HUES64 (cell line): ENCODE results near the gene ZBTB42.

Source experiments
- H3K27ac ChIP-seq: 2 replicates; pipeline ENCODE4 v1.7.0; 2013; ENCODE audit warnings: low read depth, low read length, inconsistent platforms
- H3K27me3 ChIP-seq: 2 replicates; pipeline ENCODE4 v1.6.1; 2013; ENCODE audit warnings: mild to moderate bottlenecking, low read length; ENCODE audit not compliant: insufficient read depth
- H3K36me3 ChIP-seq: 2 replicates; pipeline ENCODE4 v1.6.1; 2013; ENCODE audit warnings: mild to moderate bottlenecking, low read length; ENCODE audit not compliant: insufficient read depth
- H3K4me1 ChIP-seq: 2 replicates; pipeline ENCODE4 v1.6.1; 2013; ENCODE audit warnings: mild to moderate bottlenecking, low read length, moderate library complexity; ENCODE audit not compliant: insufficient read depth
- H3K4me3 ChIP-seq: 2 replicates; pipeline ENCODE4 v1.5.1; 2013; ENCODE audit warnings: mild to moderate bottlenecking, low read length, moderate library complexity
- H3K9ac ChIP-seq: 2 replicates; pipeline ENCODE4 v1.6.1; 2013; ENCODE audit warnings: mild to moderate bottlenecking, low read depth, low read length
- H3K9me3 ChIP-seq: 2 replicates; pipeline ENCODE4 v1.6.1; 2013; ENCODE audit warnings: low read depth, low read length; ENCODE audit not compliant: insufficient read depth
- WGBS: fragments of 150-250, 120-280 bp; methylation state at CpG from one replicate; pipeline ENCODE4 v1.1.7; 2013; ENCODE audit warnings: missing lambda C conversion rate; 5-methylcytosine and 5-hydroxymethylcytosine counted together

ZBTB42 gene

DNA sequence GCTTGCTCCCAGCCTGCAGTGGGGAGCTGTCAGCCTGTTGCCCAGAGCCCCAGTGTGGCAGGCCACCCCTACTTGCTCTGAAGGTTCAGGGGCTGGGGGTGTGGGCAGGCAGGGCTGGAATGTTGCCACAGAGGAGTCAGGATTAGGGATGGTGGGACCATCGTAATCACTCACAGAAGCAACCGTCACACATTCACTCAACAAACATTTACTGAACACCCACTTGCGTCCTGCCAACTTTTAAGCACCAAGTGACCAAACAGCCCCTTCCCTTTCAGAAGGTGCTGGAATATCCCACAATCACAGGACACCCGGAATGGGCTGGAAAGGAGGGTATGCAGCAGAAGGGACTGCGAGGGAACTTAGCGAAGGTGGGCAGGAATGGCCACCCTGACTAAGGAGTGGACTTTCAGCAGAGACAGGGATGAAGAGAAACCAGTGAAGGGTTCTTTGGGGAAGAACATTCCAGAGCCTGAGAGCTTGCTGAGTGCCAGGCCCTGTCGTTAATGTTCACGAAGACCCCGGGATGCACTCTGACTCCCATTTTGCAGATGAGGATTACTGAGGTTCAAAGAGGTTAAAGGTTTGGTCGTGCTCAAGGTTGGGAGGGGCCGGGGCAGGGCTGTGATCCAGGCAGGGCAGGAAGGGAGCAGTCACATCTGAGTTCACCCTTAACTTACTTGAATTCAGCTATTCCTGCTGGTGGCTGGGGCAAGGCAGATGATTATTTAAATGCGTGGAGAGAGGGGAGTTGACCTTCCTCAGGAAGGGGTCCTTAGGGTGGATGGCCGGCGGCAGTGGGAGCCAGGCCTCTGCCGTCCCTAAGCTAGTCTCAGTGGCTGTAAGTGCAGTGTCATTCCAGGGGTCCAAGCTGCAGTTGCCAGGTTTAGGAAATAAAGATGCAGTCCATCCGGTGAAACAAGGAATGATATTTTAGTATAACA is 2.3 kb upstream of the ZBTB42 start:
- no peaks in the 10 kb centered on the region for H3K36me3 ChIP-seq
- 67% methylated on average over 16 of the region's 16 CpGs for WGBS
- H3K27me3 ChIP-seq = peaks cover 72% of the 10 kb centered on the region
- no peak overlapping the region for H3K27ac ChIP-seq
- H3K4me3 ChIP-seq = no peak overlapping the region; the same call in 1 of the 2 replicates
- H3K9ac ChIP-seq = no peak overlapping the region
- H3K9me3 ChIP-seq = no peaks in the 10 kb centered on the region
- peaks cover 29% of the 10 kb centered on the region for H3K4me1 ChIP-seq

DNA sequence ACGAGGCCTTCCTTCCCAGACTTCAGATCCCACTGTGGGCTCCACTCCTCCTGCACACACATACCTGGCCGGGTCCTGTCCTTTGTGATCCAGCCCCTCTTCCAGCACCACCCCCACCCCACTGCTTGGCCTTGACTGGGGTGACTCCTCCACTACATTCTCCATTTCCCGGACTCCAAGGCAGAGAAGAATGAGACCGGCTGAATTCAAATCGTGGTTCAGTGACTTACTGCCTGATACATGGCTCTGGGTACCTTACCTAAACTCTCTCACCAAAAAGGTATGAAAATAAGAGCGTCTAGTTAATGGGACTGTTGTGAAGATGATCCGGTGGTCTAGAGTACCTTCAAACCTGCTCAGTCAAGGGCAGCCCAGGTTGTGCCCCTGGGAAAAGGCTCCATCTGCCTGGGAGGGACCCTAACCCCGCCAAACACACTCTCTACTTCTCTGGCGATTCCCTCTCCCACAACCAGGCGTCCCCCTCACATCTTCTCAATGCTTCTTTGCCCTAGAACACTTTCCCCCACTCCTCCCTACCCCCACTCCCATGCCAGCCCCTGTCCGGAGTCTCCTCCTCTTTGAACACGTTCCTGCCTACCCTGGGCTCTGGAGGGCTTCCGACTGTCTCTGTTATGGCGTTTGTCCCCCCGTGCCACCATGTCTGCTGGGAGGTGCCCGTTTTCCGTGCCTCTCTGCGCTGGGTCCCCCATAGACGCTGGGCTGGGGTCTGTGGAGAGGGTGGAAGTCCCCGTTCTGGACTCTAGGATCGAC is 1.5 kb upstream of the ZBTB42 start:
- WGBS = 10% methylated on average over 20 of the region's 21 CpGs
- peaks cover 68% of the 10 kb centered on the region for H3K27me3 ChIP-seq
- no peaks in the 10 kb centered on the region for H3K9me3 ChIP-seq
- H3K27ac ChIP-seq = peak overlapping the region; percentile 68; the same call in 1 of the 2 replicates
- H3K9ac ChIP-seq = peak overlapping the region; percentile 73
- H3K4me1 ChIP-seq = peaks cover 22% of the 10 kb centered on the region
- peak overlapping the region; percentile 75 for H3K4me3 ChIP-seq
- H3K36me3 ChIP-seq = no peaks in the 10 kb centered on the region

DNA sequence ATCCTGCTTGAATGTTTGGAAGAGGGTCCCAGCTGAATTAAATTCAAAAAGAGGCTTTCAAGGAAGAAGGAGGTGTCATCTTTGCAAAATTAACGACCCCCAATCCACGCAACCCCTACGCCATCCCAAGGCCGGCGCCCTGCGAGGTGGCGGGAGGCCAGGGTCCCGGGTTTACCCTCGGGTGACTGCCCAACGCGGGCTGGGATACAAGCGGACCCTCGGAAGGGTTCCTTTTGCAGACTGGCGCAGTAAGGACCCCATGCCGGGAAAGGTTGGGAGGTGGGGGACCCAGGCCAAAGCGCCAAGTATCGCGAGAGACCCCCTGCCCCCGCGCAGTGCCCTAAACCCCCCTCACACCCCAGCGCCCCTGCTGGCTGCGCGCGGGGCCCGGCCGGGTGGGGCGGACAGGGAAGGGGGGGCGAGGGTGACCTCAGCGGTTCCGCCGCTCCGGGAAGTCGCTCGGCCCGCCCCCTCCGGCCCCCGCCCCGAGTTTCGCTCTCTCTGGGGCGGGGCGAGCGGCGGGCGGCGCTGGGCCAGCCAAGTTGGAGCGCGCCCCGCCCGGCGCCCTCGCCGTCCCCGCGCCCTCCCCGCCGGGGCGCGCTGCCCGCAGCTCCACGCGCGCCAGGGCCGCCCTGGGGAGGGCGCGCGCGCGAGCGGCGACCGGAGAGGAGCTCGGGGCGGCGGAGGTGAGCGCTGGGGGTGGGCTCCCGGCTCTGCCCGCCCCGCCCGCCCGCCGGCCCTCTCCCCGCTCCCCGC is 708 bp upstream of the ZBTB42 start:
- H3K4me1 ChIP-seq = peaks cover 22% of the 10 kb centered on the region
- peak overlapping the region; percentile 73 for H3K9ac ChIP-seq
- WGBS = under 1% methylated on average over 78 of the region's 83 CpGs
- no peaks in the 10 kb centered on the region for H3K36me3 ChIP-seq
- H3K4me3 ChIP-seq = peak overlapping the region; percentile 75
- no peaks in the 10 kb centered on the region for H3K9me3 ChIP-seq
- H3K27me3 ChIP-seq = peaks cover 68% of the 10 kb centered on the region
- peak overlapping the region; percentile 68; the same call in 1 of the 2 replicates for H3K27ac ChIP-seq

DNA sequence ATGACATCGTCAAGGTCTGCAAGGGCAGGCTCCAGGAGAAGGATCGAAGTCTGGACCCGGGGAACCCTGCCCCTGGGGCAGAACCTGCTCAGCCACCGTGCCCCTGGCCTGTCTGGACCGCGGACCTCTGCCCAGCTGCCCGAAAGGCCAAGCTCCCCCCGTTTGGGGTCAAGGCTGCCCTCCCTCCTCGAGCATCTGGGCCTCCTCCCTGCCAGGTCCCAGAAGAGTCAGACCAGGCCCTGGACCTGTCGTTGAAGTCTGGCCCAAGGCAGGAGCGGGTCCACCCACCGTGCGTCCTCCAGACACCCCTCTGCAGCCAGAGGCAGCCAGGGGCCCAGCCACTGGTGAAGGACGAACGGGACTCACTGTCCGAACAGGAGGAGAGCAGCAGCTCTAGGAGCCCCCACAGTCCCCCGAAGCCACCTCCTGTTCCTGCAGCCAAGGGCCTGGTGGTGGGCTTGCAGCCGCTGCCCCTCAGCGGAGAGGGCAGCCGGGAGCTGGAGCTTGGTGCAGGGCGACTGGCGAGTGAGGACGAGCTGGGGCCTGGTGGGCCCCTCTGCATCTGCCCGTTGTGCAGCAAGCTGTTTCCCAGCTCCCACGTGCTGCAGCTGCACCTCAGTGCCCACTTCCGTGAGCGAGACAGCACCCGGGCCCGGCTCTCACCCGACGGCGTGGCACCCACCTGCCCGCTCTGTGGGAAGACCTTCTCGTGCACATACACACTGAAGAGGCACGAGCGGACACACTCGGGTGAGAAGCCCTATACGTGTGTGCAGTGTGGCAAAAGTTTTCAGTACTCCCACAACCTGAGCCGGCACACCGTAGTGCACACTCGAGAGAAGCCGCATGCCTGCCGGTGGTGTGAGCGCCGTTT is 856 bp downstream of the ZBTB42 start:
- 77% methylated on average over 45 of the region's 45 CpGs for WGBS
- H3K27ac ChIP-seq = no peak overlapping the region
- peaks cover 58% of the 10 kb centered on the region for H3K27me3 ChIP-seq
- no peaks in the 10 kb centered on the region for H3K9me3 ChIP-seq
- H3K4me3 ChIP-seq = peak overlapping the region; percentile 75
- no peaks in the 10 kb centered on the region for H3K36me3 ChIP-seq
- H3K9ac ChIP-seq = no peak overlapping the region
- 0 out of 2 replicates have a peak, but pooled peaks cover 13% of the 10 kb centered on the region for H3K4me1 ChIP-seq

DNA sequence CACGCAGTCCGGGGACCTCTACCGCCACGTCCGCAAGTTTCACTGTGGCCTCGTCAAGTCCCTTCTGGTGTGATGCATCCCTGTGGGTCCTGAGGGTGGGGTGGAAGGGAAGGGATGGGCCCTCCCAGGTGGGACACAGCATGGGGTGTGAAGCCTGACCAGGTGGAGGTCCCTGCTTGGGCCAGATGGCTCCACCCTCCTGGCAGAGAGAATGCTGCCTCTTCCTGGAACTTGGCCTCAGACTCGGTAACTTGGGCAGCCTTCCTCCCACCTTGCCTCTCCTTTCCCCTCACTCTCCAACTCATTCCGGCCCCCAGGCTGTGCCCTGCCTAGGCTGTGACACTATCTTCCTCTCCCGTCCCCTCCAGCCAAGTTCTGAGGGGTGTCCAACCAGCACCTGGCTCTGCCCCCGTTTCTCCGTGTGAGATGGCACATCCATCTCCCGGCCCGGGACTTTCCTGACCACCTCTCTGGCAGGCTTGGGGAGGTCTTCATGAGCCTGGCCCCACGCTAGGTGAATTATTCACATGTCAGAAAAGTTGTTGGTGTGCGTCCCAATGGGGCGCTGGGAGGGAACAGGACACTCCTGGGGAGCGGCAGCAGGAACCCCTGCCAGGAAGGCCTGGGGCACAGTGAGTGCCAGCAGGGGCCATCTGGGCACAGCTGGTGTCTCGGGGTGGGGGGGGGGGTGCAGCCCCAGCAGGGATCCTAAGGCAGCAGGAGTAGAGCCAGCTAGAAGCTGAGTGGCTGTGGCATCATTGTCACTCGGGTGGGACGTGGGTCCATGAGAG is 1.7 kb downstream of the ZBTB42 start:
- Histone ChIP-seq H3K4me3 (no peak overlapping the region), H3K36me3 (no peaks in the 10 kb centered on the region), H3K9me3 (no peaks in the 10 kb centered on the region), H3K27me3 (peaks cover 50% of the 10 kb centered on the region), H3K9ac (no peak overlapping the region), H3K27ac (no peak overlapping the region), H3K4me1 (0 out of 2 replicates have a peak, but pooled peaks cover 7% of the 10 kb centered on the region)
- 90% methylated on average over 20 of the region's 20 CpGs for WGBS

DNA sequence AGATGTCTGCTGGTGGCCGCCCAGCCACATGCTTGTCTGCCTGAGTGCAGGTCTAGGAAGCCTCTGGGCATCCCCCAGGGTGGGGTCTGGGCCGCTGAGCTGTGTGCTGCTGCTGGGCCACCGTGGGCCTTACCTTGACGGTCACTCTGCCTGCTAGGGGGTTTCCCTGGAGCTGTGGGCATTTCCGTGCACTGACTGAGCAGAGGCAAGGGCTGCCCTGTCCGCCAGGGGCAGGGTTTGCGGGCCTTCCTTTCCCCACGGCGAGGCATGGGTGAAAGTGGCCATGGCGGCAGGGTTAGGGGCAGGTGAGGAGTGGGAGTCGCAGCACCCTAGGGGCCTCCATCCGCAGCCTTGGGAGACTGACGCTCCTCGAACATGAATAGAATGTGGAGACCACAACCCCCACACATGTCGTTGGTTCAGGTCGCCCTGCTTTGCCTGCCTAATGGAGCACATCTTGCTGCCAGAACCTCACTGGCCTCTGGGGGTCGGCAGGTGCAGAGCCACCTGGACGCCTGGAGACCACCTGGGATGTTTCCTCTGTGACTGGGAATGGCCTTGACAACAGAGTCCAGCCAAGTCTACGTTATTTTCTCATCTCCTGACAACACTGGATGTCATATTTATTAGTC is 2.5 kb downstream of the ZBTB42 start:
- Histone ChIP-seq H3K9me3 (no peaks in the 10 kb centered on the region), H3K4me3 (no peak overlapping the region), H3K27ac (no peak overlapping the region), H3K9ac (no peak overlapping the region), H3K27me3 (peaks cover 42% of the 10 kb centered on the region), H3K4me1 (0 out of 2 replicates have a peak, but pooled peaks cover 6% of the 10 kb centered on the region), H3K36me3 (no peaks in the 10 kb centered on the region)
- 87% methylated on average over 19 of the region's 19 CpGs for WGBS

DNA sequence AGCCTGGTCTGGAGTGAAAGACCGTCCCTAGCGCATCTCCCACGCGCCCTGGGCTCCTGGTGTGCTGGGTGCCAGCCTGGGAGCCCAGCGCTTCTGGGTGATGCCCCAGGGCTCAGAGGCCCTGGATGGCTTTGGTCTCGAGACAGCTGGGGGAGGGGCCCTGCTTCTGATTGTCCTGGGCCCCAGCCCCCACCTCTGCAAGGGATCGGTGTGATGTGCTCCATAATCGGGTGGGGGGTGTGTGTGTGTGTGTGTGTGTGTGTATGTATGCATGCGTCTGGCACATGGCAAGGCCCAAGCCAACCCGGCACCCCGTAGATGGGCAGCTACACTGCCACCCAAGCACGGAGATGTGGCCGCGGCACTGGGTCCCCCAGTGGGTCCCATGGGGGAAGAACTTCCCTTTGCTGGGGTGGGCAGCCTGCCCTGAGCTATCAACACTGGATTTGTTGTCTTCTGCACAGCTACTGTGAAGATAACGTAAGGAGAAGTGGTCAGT is 3.1 kb downstream of the ZBTB42 start:
- Histone ChIP-seq H3K9me3 (no peaks in the 10 kb centered on the region), H3K27ac (no peak overlapping the region), H3K4me3 (no peak overlapping the region), H3K9ac (no peak overlapping the region), H3K4me1 (0 out of 2 replicates have a peak, but pooled peaks cover 6% of the 10 kb centered on the region), H3K36me3 (no peaks in the 10 kb centered on the region), H3K27me3 (peaks cover 36% of the 10 kb centered on the region)
- 91% methylated on average over 15 of the region's 15 CpGs for whole genome bisulfite sequencing

DNA sequence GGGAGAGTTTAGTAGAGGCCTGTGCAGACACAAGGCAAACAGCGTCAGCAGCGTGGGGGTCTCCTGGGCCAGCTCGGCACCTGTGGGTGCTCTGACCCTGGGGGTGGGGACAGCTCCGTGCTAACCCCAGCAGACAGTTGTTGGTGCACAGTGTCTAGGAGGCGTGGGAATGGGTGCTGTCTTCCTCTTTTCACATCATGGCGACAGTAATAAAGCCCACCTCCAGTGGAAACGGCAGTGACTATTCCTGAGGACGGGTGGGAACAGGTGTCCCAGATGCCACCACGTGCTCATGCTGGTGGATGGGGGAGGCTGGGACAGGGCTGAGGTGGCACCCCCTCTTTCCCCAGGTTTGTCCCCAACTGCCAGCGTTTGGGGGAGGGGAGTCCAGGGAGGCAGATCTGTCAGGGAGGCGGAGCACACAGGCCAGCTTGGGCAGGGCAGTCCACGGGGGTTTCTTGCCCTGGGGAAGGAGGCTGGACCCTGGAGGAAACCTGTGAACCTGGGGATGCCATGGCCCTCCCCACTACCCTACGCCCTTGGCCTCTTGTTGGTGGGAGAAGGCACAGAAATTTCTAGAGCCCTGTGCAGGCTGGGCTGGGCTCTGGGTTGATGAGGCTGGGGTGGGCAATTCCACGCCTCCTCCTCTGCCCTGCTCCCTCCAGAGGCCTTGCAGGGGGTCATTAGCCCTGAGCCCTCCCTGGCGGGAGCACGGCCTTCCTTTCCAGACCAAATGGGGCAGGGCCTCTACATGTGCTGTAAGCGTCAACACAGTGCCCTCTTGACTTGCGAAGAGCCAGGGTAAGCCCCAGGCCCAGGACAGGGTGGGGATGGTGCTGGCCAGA is 3.8 kb downstream of the ZBTB42 start:
- Histone ChIP-seq H3K36me3 (no peaks in the 10 kb centered on the region), H3K27ac (no peak overlapping the region), H3K27me3 (peaks cover 29% of the 10 kb centered on the region), H3K9me3 (no peaks in the 10 kb centered on the region), H3K9ac (no peak overlapping the region), H3K4me3 (no peak overlapping the region), H3K4me1 (no peaks in the 10 kb centered on the region)
- WGBS = 81% methylated on average over 18 of the region's 18 CpGs

DNA sequence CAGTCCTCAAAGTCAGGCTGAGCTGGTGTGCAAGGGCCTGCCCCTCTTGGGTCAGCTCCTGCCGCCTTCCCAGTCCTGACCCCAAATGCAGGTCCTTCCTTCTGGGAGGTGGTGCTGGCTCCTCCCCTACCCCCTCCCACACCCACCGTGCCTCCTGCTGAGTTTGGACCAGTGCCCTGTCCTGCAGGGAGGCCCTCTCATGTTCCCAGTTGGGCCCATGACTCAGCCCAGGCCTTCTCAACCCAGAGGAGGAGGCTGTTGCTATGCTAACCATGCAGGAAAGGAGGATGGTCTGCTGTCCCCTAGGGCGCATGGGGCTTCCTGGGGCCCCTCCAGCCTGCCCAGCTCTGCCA is 4.4 kb downstream of the ZBTB42 start:
- 63% methylated on average over 3 of the region's 3 CpGs for WGBS
- no peaks in the 10 kb centered on the region for H3K9me3 ChIP-seq
- no peak overlapping the region for H3K27ac ChIP-seq
- no peaks in the 10 kb centered on the region for H3K36me3 ChIP-seq
- H3K27me3 ChIP-seq = peaks cover 25% of the 10 kb centered on the region
- no peak overlapping the region for H3K9ac ChIP-seq
- no peaks in the 10 kb centered on the region for H3K4me1 ChIP-seq
- no peak overlapping the region for H3K4me3 ChIP-seq
